PC-3 (cell line): ENCODE measurements around the gene TNFRSF18.

ENCODE experiments used
- EZH2 ChIP-seq: fragments of 300-600 bp; sonication (generic); IDR thresholded peaks from one replicate; pipeline ENCODE4 v1.6.1; 2017; ENCODE audit warnings: antibody characterized with exemption, mild to moderate bottlenecking, low read length; ENCODE audit not compliant: unreplicated experiment
- EZH2phosphoT487 ChIP-seq: fragments of 300-600 bp; sonication (generic); IDR thresholded peaks from 2 replicates; pipeline ENCODE4 v1.6.1; 2018; ENCODE audit warnings: mild to moderate bottlenecking, antibody characterized with exemption, low read length, borderline replicate concordance
- TF ChIP-seq, protein P1 (sequence below): fragments of 300-600 bp; sonication (generic); conservative IDR thresholded peaks from 2 replicates; pipeline ENCODE4 v1.5.1; 2017; ENCODE audit warnings: antibody characterized with exemption, low read depth, mild to moderate bottlenecking, low read length

DNA sequence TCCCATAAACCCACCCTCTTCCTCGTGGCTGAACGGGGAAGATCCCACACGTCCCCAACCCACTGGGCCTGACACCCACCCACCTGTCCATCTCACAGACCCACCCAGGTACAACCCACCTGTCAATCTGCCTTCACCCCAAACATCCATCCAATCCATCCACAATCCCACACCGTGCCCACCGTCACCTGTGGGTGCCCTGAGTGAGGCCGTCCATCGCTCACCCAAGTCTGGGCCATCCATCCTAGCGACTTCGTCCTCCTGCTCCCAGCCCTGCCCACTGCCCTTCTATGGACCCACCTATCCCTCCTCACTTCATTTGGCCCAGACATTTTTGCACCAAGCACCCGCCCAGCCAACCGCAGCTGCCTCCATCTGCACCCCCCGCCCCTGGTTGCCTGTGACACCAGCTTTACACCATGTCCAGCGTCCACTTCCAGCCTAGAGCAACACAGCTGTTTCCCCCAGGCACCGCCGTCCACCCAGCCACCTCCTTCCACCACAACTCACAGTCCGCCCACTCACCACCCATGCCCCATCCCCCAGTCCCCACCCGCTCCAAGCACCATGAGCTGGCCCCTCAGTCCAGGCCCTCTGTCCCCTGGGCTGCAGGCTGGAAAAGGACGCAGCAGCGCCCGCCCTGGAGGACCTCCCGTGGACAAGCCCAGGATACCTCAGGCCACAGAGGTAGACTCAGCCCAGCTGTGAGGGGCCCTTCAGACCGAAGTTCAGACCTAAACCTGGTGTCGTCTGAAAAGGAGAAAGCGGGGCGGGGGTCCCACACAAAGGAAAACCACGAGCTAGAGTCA, 25.1 kb downstream of the TNFRSF18 start:
- TF ChIP-seq, protein P1, sequence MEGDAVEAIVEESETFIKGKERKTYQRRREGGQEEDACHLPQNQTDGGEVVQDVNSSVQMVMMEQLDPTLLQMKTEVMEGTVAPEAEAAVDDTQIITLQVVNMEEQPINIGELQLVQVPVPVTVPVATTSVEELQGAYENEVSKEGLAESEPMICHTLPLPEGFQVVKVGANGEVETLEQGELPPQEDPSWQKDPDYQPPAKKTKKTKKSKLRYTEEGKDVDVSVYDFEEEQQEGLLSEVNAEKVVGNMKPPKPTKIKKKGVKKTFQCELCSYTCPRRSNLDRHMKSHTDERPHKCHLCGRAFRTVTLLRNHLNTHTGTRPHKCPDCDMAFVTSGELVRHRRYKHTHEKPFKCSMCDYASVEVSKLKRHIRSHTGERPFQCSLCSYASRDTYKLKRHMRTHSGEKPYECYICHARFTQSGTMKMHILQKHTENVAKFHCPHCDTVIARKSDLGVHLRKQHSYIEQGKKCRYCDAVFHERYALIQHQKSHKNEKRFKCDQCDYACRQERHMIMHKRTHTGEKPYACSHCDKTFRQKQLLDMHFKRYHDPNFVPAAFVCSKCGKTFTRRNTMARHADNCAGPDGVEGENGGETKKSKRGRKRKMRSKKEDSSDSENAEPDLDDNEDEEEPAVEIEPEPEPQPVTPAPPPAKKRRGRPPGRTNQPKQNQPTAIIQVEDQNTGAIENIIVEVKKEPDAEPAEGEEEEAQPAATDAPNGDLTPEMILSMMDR: no peak
- no peak for TF ChIP-seq EZH2
- no peak for TF ChIP-seq EZH2phosphoT487
